Keratinocyte (primary cell): Measurements from ENCODE around the gene SHROOM3. TPM values are rescaled to one million over a fixed set of nuclear protein-coding genes. Genes with fewer than 3 reads are reported as not detected.

Experiments used
- DNase-seq: peaks from one replicate; pipeline ENCODE4 v3.0.0-alpha.2; 2011; ENCODE audit warnings: low read depth, missing footprints, low spot score
- FAIRE-seq: peaks from 2 replicates; lab custom pipeline; 2011; peaks lifted over from hg19 to GRCh38; lab: Jason Lieb, UNC
- H2AFZ ChIP-seq: 2 replicates; pipeline ENCODE4 v1.6.0; 2012; ENCODE audit warnings: low read length, control low read depth, inconsistent platforms; ENCODE audit not compliant: control insufficient read depth
- H3K27ac ChIP-seq: 2 replicates; pipeline ENCODE4 v1.5.1; 2011; ENCODE audit warnings: low read length; ENCODE audit not compliant: control insufficient read depth, insufficient read depth
- H3K27me3 ChIP-seq: 3 replicates; pipeline ENCODE4 v1.6.0; 2011; ENCODE audit warnings: low read length; ENCODE audit not compliant: control insufficient read depth, insufficient read depth; ENCODE audit errors: extremely low read depth
- H3K36me3 ChIP-seq, 2 experiments: 2 replicates in 1 of 2; 3 replicates in 1 of 2; pipeline ENCODE4 v1.5.1; 2011; ENCODE audit warnings: low read length in 2 of 2, mild to moderate bottlenecking in 1 of 2; ENCODE audit not compliant: control insufficient read depth in 2 of 2, insufficient read depth in 2 of 2; ENCODE audit errors: extremely low read depth in 1 of 2
- H3K4me1 ChIP-seq: 3 replicates; pipeline ENCODE4 v1.5.1; 2011; ENCODE audit warnings: low read length; ENCODE audit not compliant: control insufficient read depth, insufficient read depth; ENCODE audit errors: extremely low read depth
- H3K4me2 ChIP-seq: 3 replicates; pipeline ENCODE4 v1.6.0; 2011; ENCODE audit warnings: low read depth, low read length; ENCODE audit not compliant: control insufficient read depth, insufficient read depth; ENCODE audit errors: extremely low read depth
- H3K4me3 ChIP-seq, 3 experiments: fragments of 200-600 bp in 1 of 3; sonication (generic) in 1 of 3; 2 replicates in 2 of 3; 3 replicates in 1 of 3; pipeline ENCODE4 v1.5.1; 2011 to 2016; ENCODE audit warnings: low read length in 3 of 3, mild to moderate bottlenecking in 3 of 3, control low read depth in 2 of 3, inconsistent platforms in 1 of 3, low read depth in 1 of 3, mixed read lengths in 1 of 3, mixed run types in 1 of 3, moderate library complexity in 1 of 3; ENCODE audit not compliant: control insufficient read depth in 2 of 3, insufficient read depth in 2 of 3; ENCODE audit errors: extremely low read depth in 1 of 3
- H3K79me2 ChIP-seq: 2 replicates; pipeline ENCODE4 v1.6.0; 2012; ENCODE audit warnings: low read length; ENCODE audit not compliant: control insufficient read depth, insufficient read depth
- H3K9ac ChIP-seq: 3 replicates; pipeline ENCODE4 v1.6.0; 2011; ENCODE audit warnings: low read length; ENCODE audit not compliant: control insufficient read depth, insufficient read depth; ENCODE audit errors: extremely low read depth
- H3K9me1 ChIP-seq: 3 replicates; pipeline ENCODE4 v1.6.0; 2011; ENCODE audit warnings: low read length; ENCODE audit not compliant: control insufficient read depth, insufficient read depth; ENCODE audit errors: extremely low read depth
- H3K9me3 ChIP-seq: 2 replicates; pipeline ENCODE4 v1.5.1; 2012; ENCODE audit warnings: low read depth, low read length; ENCODE audit not compliant: control insufficient read depth
- H4K20me1 ChIP-seq: 3 replicates; pipeline ENCODE4 v1.6.0; 2011; ENCODE audit warnings: low read length; ENCODE audit not compliant: control insufficient read depth, insufficient read depth; ENCODE audit errors: extremely low read depth
- CTCF ChIP-seq, 3 experiments: IDR thresholded peaks in 1 of 3; conservative IDR thresholded peaks in 1 of 3; optimal IDR thresholded peaks in 1 of 3; 2 replicates in 2 of 3; 3 replicates in 1 of 3; pipeline versions ENCODE3 to v1.5.1; 2011; ENCODE audit warnings: low read length in 3 of 3, mild to moderate bottlenecking in 3 of 3, moderate library complexity in 2 of 3, control low read depth in 1 of 3, inconsistent platforms in 1 of 3; ENCODE audit not compliant: insufficient read depth in 2 of 3; ENCODE audit errors: extremely low read depth in 1 of 3
- EZH2 ChIP-seq: IDR thresholded peaks from one replicate; pipeline ENCODE4 v1.6.1; 2012; ENCODE audit warnings: inconsistent platforms, mild to moderate bottlenecking, low read length, moderate library complexity
- dilution Hi-C: fragments of 300-500 bp; cut with MboI; formaldehyde crosslinking; loops from one replicate; pipeline ENCODE4 v1.7.0; 2020; ENCODE audit warnings: low sequenced_read_pairs; ENCODE audit not compliant: extremely low pct_ligation_motif_present
- polyA plus RNA-seq, 5 experiments: library from polyadenylated mRNA; depleted of rRNA in 3 of 5; stranded (reverse) in 3 of 5; stranded (forward) in 1 of 5; unstranded in 1 of 5; fragments of >200 nt; gene quantifications; 1 replicate in 1 of 5; 2 replicates in 3 of 5; 3 replicates in 1 of 5; pipeline versions ENCODE4 v1.2.1 to v1.2.3, GENCODE V29; 2011 to 2012; ENCODE audit warnings: missing spikeins in 2 of 5, low read depth in 1 of 5, low replicate concordance in 1 of 5

SHROOM3 gene
- polyA plus RNA-seq, 1 donor (not counting 4 experiments of a cell fraction or from before 2014, with no cell fraction given) = 4.9 TPM

- Histone ChIP-seq H3K79me2 (peaks cover 56% of the 10 kb centered on the region), H3K4me1 (peaks cover 35% of the 10 kb centered on the region), H2AFZ (no peak overlapping the region), H3K27ac (peak overlapping the region; percentile 73), H3K9me3 (no peaks in the 10 kb centered on the region), H3K27me3 (no peaks in the 10 kb centered on the region), H3K4me2 (peak overlapping the region; percentile 69), H3K9ac (no peak overlapping the region), H3K4me3 (peak overlapping the region in 1 of 3 experiments; percentile 16), H3K9me1 (no peaks in the 10 kb centered on the region), H4K20me1 (no peaks in the 10 kb centered on the region), H3K36me3 (peaks cover 0 to 3% of the 10 kb centered on the region in 2 experiments)
- no peak for TF ChIP-seq CTCF (optimal IDR thresholded peaks at IDR 0.05 in 1 of 3, IDR thresholded peaks at IDR 0.05 in 1 of 3, conservative IDR thresholded peaks at IDR 0.05 in 1 of 3; ENCODE audit: extremely low read depth in 1 of 3, insufficient read depth in 2 of 3, low read length in 3 of 3)
- no peak for TF ChIP-seq EZH2
- FAIRE-seq = no peak
- no peak for DNase-seq
- dilution Hi-C loops = no loop called here
These were observed 268.6 kb downstream of the SHROOM3 start for GRCh38 chr4:76703676-76704075.

- Histone ChIP-seq H3K4me2 (peak overlapping the region; percentile 69), H3K4me1 (peaks cover 35% of the 10 kb centered on the region), H2AFZ (no peak overlapping the region), H3K9me1 (no peaks in the 10 kb centered on the region), H3K36me3 (peaks cover 0 to 3% of the 10 kb centered on the region in 2 experiments), H4K20me1 (no peaks in the 10 kb centered on the region), H3K27ac (peak overlapping the region; percentile 73), H3K9me3 (no peaks in the 10 kb centered on the region), H3K27me3 (no peaks in the 10 kb centered on the region), H3K9ac (peak overlapping the region; percentile 20), H3K4me3 (peak overlapping the region in 1 of 3 experiments; percentile 16), H3K79me2 (peaks cover 54% of the 10 kb centered on the region)
- no peak for TF ChIP-seq EZH2
- peak; percentile 84 for FAIRE-seq
- dilution Hi-C loops = no loop called here
- peak; percentile 84 for DNase-seq
These were observed 269.3 kb downstream of the SHROOM3 start for GRCh38 chr4:76704133-76704881.
